Esophagus squamous epithelium (tissue), 5 donors: Measurements from ENCODE around the gene PAEP. TPM values are rescaled to one million over a fixed set of nuclear protein-coding genes. Genes with fewer than 3 reads are reported as not detected.

ENCODE experiments used
- DNase-seq: peaks from one replicate; lab custom pipeline; 2025; lab: John Stamatoyannopoulos, UW
- H3K27ac ChIP-seq, 4 donors: fragments of 200-600 bp; sonication (generic); one replicate each; pipeline ENCODE4 v1.5.1; 2016 to 2019; ENCODE audit warnings: mild to moderate bottlenecking in 1 of 4
- H3K27me3 ChIP-seq, 4 donors: fragments of 200-600 bp; sonication (generic); 1 replicate in 3 of 4; 2 replicates in 1 of 4; pipeline versions ENCODE4 v1.5.1 to v1.6.0; 2017 to 2021; ENCODE audit warnings: antibody characterized with exemption in 1 of 4
- H3K36me3 ChIP-seq, 3 donors: fragments of 200-600 bp; sonication (generic); one replicate each; pipeline ENCODE4 v1.5.1; 2016 to 2019
- H3K4me1 ChIP-seq, 3 donors: fragments of 200-600 bp; sonication (generic); one replicate each; pipeline ENCODE4 v1.5.1; 2017 to 2019
- H3K4me3 ChIP-seq, 4 donors: fragments of 200-600 bp; sonication (generic); 1 replicate in 3 of 4; 2 replicates in 1 of 4; pipeline ENCODE4 v1.5.1; 2016 to 2019; ENCODE audit warnings: mild to moderate bottlenecking in 2 of 4, moderate library complexity in 1 of 4
- H3K9me3 ChIP-seq, 3 donors: fragments of 200-600 bp; sonication (generic); one replicate each; pipeline ENCODE4 v1.5.1; 2016 to 2019
- POLR2A ChIP-seq, 4 donors: fragments of 450-650 bp; IDR thresholded peaks; one replicate each; pipeline ENCODE4 v1.6.1; 2017; ENCODE audit warnings: antibody characterized with exemption in 4 of 4, mild to moderate bottlenecking in 4 of 4, moderate library complexity in 3 of 4
- WGBS, 2 donors: methylation state at CpG; one replicate each; pipeline ENCODE4 v1.1.5; 2018; 5-methylcytosine and 5-hydroxymethylcytosine counted together
- intact Hi-C: fragments of 100-400 bp; cut with DNase I; formaldehyde crosslinking; loops from one replicate; pipeline ENCODE4 v1.15.0; 2022
- total RNA-seq, 4 donors: library from RNA; depleted of rRNA; stranded (reverse); fragments of >200 nt; gene quantifications; one replicate each; pipeline ENCODE4 v1.1.0, GENCODE V29; 2016
- TF ChIP-seq, protein P1 (sequence below), 6 experiments: fragments of 450-650 bp in 4 of 6; fragments of 200-600 bp in 2 of 6; sonication (generic) in 2 of 6; IDR thresholded peaks; one replicate each; pipeline ENCODE4 v1.5.1; 2016 to 2019; ENCODE audit warnings: antibody characterized with exemption in 6 of 6, mild to moderate bottlenecking in 4 of 6, moderate library complexity in 4 of 6
- donor health status: DM: yes; HTN: yes; CAD: no.

PAEP gene
- total RNA-seq, 4 donors from 2014 or later: not detected

DNA sequence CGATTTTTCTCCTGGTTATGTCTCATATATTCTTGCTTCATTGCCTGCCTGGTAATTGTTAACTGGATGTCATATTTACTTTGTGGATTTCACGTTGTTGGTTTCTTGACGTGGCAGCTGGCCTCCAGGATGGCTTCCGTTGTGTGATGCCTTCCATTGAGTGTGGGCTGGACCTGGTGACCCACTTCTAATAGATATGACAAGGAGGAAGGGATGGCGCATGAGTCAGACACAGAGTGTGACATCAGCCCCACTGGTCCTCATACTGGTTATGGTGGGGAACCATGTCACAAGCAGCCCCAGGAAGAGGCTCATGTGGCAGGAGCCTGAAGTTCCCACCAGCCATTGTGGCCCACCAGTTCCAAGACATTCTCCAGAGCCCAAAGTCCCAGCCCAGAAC, 6.4 kb upstream of the PAEP start:
- TF ChIP-seq, protein P1, sequence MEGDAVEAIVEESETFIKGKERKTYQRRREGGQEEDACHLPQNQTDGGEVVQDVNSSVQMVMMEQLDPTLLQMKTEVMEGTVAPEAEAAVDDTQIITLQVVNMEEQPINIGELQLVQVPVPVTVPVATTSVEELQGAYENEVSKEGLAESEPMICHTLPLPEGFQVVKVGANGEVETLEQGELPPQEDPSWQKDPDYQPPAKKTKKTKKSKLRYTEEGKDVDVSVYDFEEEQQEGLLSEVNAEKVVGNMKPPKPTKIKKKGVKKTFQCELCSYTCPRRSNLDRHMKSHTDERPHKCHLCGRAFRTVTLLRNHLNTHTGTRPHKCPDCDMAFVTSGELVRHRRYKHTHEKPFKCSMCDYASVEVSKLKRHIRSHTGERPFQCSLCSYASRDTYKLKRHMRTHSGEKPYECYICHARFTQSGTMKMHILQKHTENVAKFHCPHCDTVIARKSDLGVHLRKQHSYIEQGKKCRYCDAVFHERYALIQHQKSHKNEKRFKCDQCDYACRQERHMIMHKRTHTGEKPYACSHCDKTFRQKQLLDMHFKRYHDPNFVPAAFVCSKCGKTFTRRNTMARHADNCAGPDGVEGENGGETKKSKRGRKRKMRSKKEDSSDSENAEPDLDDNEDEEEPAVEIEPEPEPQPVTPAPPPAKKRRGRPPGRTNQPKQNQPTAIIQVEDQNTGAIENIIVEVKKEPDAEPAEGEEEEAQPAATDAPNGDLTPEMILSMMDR (IDR thresholded peaks at IDR 0.05): no peak
- no peak for TF ChIP-seq POLR2A (IDR thresholded peaks at IDR 0.05)
- intact Hi-C loops: no loop called here
- Histone ChIP-seq H3K36me3 (no peaks in the 10 kb centered on the region), H3K27me3 (peaks cover 0 to 16% (median 0%) of the 10 kb centered on the region in 4 donors), H3K4me1 (no peaks in the 10 kb centered on the region), H3K4me3 (no peak overlapping the region), H3K9me3 (no peaks in the 10 kb centered on the region), H3K27ac (no peak overlapping the region)
- WGBS, 2 donors: 77% methylated on average over 4 to 5 of the region's 5 CpGs
- no peak for DNase-seq

DNA sequence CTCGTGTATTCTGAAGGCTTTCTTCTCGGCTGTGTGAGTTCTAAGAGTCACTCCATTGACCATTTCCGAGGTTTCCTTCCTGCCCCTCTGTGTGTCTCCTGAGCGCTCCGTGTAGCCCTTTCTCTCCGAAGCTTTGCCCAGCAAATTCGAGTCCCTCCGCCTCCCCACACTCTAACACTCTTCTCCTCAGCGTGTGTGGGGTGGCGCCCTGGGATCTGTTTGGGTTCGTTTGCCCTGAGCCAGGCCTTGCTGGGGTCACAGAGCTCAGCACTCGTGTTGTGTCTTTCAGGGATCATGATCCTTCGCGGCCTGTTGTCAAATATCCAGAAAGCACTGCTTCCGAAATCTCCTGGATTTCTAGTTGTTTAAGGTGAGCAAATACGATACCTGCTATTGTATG, 5.6 kb upstream of the PAEP start:
- Histone ChIP-seq H3K4me1 (no peaks in the 10 kb centered on the region), H3K27me3 (peaks cover 0 to 14% (median 0%) of the 10 kb centered on the region in 4 donors), H3K9me3 (no peaks in the 10 kb centered on the region), H3K27ac (no peak overlapping the region), H3K36me3 (no peaks in the 10 kb centered on the region), H3K4me3 (no peak overlapping the region)
- TF ChIP-seq, protein P1 (IDR thresholded peaks at IDR 0.05): no peak
- TF ChIP-seq POLR2A (IDR thresholded peaks at IDR 0.05): no peak
- WGBS, 2 donors: 71 to 76% methylated on average over 11 to 15 of the region's 16 CpGs
- DNase-seq: no peak
- intact Hi-C loops: no loop called here

DNA sequence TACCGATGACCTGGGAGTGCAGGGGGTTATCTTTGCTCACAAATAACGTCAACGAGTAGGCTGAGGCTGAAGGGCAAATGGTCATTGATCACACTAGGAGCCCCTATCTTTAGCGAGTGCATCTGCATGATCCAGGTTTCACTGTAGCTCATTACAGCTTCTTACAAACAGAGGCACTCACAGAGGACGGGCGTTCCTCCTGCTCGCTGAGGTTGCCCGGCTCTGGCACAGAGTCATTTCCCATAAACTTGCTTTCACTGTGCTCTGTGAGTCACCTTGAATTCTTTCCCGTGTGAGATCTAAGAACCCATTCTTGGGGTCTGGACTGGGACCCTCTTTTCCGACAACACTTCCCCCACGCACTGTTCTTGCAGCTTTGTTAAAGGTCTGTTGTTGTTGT, 1.9 kb upstream of the PAEP start:
- WGBS, 2 donors: 45 to 69% methylated on average over 9 to 10 of the region's 11 CpGs
- H3K27ac ChIP-seq: no peak overlapping the region
- peaks cover 0 to 7% (median 0%) of the 10 kb centered on the region in 3 donors for H3K9me3 ChIP-seq
- no peak for DNase-seq
- H3K36me3 ChIP-seq: no peaks in the 10 kb centered on the region
- intact Hi-C loops: no loop called here
- peaks cover 0 to 42% (median 0%) of the 10 kb centered on the region in 4 donors for H3K27me3 ChIP-seq
- no peak overlapping the region for H3K4me3 ChIP-seq
- TF ChIP-seq, protein P1 (IDR thresholded peaks at IDR 0.05): no peak
- TF ChIP-seq POLR2A (IDR thresholded peaks at IDR 0.05): no peak
- H3K4me1 ChIP-seq: no peaks in the 10 kb centered on the region

DNA sequence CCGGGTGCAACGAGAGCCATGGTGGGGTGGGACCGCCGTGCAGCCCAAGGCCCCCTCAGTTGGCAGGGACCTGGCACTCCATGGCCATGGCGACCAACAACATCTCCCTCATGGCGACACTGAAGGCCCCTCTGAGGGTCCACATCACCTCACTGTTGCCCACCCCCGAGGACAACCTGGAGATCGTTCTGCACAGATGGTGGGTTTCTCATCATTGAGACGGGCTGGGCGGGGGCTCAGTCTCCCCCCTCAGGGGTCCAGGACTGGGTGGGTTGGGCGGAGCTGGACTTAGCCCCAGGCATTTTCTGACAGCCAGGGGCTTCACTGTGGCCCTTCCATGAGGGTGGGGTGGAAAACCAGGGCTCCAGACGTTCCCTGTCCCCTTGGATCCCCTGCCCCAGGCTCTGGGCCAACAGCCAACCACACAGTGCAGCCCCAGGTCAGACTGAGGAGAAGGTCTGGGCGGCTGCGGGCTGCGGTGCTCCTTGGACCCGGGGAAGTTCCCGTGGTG, 734 bp downstream of the PAEP start:
- H3K9me3 ChIP-seq: peaks cover 0 to 7% (median 0%) of the 10 kb centered on the region in 3 donors
- no peaks in the 10 kb centered on the region for H3K36me3 ChIP-seq
- no peak for DNase-seq
- intact Hi-C loops: no loop called here
- 94% methylated on average over 9 of the region's 17 CpGs; no CpG with 5 or more reads in 1 of the 2 donors for WGBS, 2 donors
- H3K27ac ChIP-seq: no peak overlapping the region
- H3K4me1 ChIP-seq: no peaks in the 10 kb centered on the region
- peaks cover 0 to 67% (median 0%) of the 10 kb centered on the region in 4 donors for H3K27me3 ChIP-seq
- TF ChIP-seq, protein P1 (IDR thresholded peaks at IDR 0.05): no peak
- TF ChIP-seq POLR2A (IDR thresholded peaks at IDR 0.05): no peak
- no peak overlapping the region for H3K4me3 ChIP-seq

DNA sequence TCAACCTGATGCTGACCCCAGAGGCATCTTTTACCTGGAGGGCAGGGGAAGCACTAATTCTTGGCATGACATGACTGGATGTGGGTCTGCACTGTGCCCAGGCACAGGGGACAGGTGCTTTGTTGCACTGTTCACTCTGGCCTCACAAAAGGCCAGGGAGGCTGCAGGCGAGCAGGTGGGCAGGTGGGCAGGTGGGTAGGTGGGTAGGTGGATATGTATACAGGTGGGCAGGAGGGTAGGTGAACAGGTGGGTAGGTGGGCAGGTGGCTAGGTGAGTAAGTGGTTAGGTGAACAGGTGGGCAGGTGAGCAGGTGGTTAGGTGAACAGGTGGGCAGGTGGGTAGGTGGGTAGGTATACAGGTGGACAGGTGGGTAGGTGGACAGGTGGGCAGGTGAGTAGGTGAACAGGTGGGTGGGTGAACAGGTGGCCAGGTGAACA, 1.5 kb downstream of the PAEP start:
- intact Hi-C loops: no loop called here
- DNase-seq: no peak
- TF ChIP-seq, protein P1 (IDR thresholded peaks at IDR 0.05): no peak
- no peak for TF ChIP-seq POLR2A (IDR thresholded peaks at IDR 0.05)
- 40 to 86% methylated on average over 1 of the region's 1 CpG for WGBS, 2 donors
- H3K4me3 ChIP-seq: no peak overlapping the region
- H3K9me3 ChIP-seq: peaks cover 0 to 7% (median 0%) of the 10 kb centered on the region in 3 donors
- H3K36me3 ChIP-seq: no peaks in the 10 kb centered on the region
- peaks cover 0 to 71% (median 0%) of the 10 kb centered on the region in 4 donors for H3K27me3 ChIP-seq
- no peak overlapping the region for H3K27ac ChIP-seq
- H3K4me1 ChIP-seq: no peaks in the 10 kb centered on the region
